T-helper 1 cell treated with Interleukin-12 subunit alpha and Interleukin-12 subunit beta and Interleukin-4 antibody, amounts not matched to agents 30 ng/mL and 1 ng/mL, for 36 hours (primary cell): ENCODE measurements around the gene KATNA1. TPM values are rescaled to one million over a fixed set of nuclear protein-coding genes. Genes with fewer than 3 reads are reported as not detected.
"Not testable (repeated sequence)": the region's sequence is repeated elsewhere in the genome, so short reads cannot be mapped to it uniquely, and the experiment has no call there.

Source experiments
- intact Hi-C: fragments of 100-400 bp; cut with micrococcal nuclease; formaldehyde crosslinking; loops from one replicate; pipeline ENCODE4 v1.15.1; 2024
- total RNA-seq: library from RNA; stranded (reverse); gene quantifications from 2 replicates; pipeline ENCODE4 v1.2.3, GENCODE V29; 2022

Gene KATNA1
- total RNA-seq, result 22.2 and 22.4 TPM in 2 replicates

- intact Hi-C loops, result loop anchor here (1.0 to 5.0 kb wide), 9 partner anchors 70 to 1219 kb away; partner anchors contain the start of genes GINM1, LATS1, LRP11 and MTHFD1L
Measured at GRCh38 chr6:149648148-149649145, at the start of gene KATNA1. Gene KATNA1, minus strand, starts transcription at chr6:149648714. Its CDS starts 10,167 bp downstream, at chr6:149638547.

GRCh38 chr6:149698175-149698574 lies 49.7 kb upstream of the KATNA1 start:
- intact Hi-C loops, result no loop called here

DNA sequence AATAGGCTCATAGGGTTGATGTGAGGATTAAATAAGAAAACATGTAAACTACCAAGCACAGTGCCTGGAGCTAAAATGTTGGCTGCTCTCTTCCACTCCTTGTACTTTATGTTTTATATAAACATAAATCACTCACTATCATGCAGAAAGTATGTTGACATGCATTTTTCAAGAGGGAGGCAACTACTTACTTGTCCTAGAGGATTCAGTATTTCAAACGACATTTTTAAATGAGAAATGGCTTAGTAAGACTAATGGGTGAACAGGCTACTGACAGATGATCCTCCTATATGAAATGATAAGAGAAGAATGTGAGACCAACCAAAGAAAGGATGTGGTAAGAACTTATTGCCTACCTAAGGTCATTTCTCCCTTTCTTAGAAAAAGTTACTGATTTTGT lies 48.4 kb upstream of the KATNA1 start:
- intact Hi-C loops, result no loop called here

GRCh38 chr6:149694921-149695320 lies 46.4 kb upstream of the KATNA1 start:
- intact Hi-C loops, result no loop called here

DNA sequence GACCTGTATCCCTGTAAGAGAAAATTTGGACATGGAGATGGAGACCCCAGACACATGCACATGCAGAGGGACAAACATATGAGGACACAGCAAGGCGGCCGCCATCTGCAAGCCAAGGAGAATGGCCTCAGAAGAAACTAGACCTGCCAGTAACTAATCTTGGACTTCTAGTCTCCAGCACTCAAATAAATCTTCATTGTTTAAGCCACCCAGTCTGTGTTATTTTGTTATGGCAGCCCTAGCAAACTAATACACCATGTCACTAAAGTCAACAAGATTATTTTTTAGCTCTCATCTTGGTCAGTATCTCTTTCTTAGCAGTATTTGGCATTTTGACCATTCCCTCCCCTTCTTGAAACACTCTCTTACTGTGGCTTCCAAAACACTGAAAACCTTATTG lies 42.7 kb upstream of the KATNA1 start:
- intact Hi-C loops, result no loop called here

DNA sequence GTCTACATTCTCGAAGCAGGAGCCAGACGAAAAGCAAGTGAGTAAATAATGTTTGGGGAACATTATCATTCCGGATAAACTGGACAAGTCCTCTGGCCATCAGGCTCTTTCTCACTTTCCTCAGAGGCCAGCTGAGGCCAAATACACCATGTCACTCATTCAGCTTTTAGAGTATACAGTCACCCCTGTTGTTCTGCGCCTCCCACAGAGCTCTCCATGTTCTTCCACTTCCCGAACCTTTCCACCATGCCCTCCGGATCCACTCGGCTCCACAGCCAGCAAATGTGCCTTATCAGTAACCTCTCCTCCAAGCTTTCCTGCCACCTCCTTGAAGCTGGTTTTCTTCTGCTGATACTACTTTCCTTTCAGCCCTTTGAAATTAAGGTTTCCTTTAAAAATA lies 37.7 kb upstream of the KATNA1 start:
- intact Hi-C loops, result no loop called here

DNA sequence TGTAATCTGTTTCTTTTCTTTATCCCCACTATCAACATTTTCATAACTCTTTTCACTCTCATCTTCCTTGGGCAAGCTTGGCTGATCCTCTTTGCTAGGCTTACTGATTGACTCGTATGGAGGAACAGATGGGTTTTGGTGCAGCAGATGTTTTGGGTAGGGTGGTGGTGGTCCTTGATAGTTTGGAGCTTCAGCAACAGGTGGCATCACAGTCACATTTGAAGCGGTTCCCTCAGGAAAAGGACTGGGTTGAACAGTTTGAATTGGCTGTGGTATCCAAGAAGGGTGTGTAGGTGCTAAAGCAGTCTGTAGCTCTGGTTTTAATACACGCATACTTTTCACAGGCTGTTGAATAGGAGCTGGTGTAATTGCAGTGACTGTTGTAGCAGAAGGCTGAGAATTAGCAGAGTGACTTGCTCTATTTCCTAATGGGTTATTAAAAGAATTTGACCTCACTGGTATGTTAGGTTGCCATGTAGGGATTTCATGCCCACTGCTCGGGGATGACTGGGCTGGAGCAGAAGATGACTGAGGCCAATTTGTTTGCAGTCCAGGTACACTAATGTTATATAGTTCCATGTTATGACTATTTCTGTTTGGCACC lies 34.8 kb upstream of the KATNA1 start:
- intact Hi-C loops, result no loop called here

DNA sequence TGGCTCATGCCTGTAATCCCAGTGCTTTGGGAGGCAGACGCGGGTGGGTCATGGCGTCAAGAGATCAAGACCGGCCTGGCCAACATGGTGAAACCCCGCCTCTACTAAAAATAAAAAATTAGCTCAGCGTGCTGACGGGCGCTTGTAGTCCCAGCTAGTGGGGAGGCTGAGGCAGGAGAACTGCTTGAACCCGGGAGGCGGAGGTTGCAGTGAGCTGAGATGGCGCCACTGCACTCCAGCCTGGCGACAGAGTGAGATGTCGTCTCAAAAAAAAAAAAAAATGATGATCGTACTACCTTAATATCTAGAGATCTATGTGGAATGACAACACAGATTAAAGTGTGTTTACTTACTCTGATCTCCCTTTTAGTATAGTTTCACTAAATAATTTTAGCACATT lies 33.3 kb upstream of the KATNA1 start:
- intact Hi-C loops, result not testable (repeated sequence)

DNA sequence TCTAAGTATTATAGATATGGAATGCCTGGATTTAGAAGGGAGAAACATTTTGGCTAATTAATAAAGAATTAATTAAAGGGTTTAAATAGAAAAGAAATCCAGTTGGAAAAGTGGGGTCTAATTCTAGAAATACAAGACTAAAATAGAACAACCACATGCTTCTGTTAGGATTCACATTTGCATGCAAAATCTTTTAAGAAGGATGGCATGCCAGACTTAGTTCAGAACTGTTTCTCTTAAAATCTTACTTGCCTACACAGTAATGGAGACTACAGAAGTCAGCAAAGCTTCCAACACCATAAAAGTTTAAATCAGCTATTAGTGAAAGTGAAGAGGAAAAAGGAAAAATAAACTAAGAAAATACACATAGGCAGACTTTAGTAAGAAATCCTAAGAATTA lies 32.7 kb upstream of the KATNA1 start:
- intact Hi-C loops, result no loop called here

- intact Hi-C loops, result no loop called here
Measured at GRCh38 chr6:149680503-149680902, 32.0 kb upstream of the KATNA1 start.

- intact Hi-C loops, result not testable (repeated sequence)
Measured at GRCh38 chr6:149672265-149672664, 23.8 kb upstream of the KATNA1 start.

DNA sequence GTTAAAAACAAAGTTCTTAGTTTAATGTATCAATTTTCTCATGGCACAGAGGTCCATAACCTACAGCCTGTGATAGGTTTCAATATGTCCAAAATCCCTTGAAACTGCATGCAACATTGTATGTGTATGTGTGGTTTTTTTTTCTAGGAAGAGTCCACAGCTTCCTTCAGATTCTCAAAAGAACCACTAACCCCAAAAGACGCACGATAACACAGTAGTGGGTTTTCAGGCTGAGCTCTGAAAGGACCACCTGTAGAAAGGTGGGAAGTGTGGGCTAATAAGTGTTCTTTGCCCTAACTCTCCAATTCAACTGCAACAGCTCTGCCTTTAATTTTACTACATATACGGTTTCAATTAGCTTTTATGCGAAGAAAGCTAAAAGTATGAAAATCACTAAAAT lies 11.5 kb upstream of the KATNA1 start:
- intact Hi-C loops, result no loop called here

DNA sequence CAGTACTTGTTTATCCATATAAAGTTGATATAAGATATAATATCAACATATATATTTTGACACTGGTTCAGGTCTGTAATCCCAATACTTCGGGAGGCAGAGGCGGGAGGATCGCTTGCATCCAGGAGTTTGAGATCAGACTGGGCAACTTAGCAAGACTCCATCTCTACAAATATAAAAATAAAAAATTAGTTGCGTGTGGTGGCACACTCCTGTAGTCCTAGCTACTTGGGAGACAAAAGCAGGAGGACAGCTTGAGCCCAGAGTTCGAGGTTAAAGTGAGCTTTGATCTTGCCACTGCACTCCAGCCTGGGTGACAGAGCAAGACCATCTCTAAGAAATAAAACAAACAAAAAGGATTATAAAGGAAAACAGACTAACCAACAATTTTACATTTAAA lies 8.9 kb upstream of the KATNA1 start:
- intact Hi-C loops, result no loop called here

- intact Hi-C loops, result no loop called here
Measured at GRCh38 chr6:149651056-149651455, 2.5 kb upstream of the KATNA1 start.

- intact Hi-C loops, result loop anchor here (5.0 kb wide), 4 partner anchors 216 to 1221 kb away; partner anchors contain the start of genes LRP11, MTHFD1L and RAET1G
Measured at GRCh38 chr6:149646599-149646998, 1.9 kb downstream of the KATNA1 start.

GRCh38 chr6:149642829-149643580 lies 5.5 kb downstream of the KATNA1 start:
- intact Hi-C loops, result no loop called here

GRCh38 chr6:149636124-149636523 lies 12.4 kb downstream of the KATNA1 start:
- intact Hi-C loops, result no loop called here

- intact Hi-C loops, result no loop called here
Measured at GRCh38 chr6:149634315-149634714, 14.2 kb downstream of the KATNA1 start.

DNA sequence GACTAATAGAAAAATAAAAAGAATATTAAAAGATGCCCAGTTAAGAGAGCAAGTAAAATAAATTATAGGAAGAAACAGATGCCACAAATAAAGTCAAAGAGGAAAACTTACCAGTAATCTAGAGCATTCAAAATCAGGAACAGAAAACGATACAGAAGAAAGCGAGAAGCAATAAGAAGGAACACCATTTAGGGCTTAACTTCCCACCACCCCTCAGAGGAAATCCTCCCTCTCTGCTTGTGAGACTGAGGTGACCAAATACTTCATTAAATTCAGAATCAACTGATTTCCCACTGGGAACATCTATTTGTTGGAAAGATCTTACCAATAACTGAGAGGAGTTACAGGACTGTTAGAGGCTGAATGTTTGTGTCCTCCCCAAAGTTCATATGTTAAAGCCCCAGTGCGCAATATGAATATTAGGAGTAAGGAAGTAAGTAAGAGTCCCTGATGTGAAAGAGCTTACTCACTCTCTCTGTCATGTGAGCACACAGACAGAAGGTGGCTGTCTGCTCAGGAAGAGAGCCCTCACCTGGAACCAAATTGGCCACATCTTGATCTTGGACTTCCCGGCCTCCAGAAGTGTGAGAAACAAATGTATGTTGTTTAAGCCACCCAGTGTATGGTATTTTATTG lies 19.5 kb downstream of the KATNA1 start:
- intact Hi-C loops, result no loop called here

GRCh38 chr6:149627672-149628071 lies 20.8 kb downstream of the KATNA1 start:
- intact Hi-C loops, result no loop called here

DNA sequence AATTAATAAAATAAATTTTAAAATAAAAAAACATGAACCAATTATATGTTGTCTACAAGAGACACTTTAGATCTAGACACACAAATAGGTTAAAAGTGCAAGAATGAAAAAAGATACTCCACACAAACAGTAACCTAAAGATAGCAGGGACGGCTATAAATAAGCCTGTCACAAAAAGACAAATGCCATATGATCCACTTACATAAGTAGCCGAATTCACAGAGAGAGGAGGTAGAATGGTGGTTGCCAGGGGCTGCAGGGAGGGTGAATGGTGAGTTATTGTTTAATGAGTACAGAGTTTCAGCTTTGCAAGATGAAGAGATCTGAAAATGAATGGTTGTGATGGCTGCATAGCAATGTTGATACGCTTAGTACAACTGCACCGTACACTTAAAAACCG lies 32.7 kb downstream of the KATNA1 start:
- intact Hi-C loops, result no loop called here
